GM18526 (cell line): ENCODE results near the gene TENM4.

Source experiments
- POLR2A ChIP-seq: IDR thresholded peaks from 3 replicates; pipeline ENCODE4 v1.6.1; 2011; ENCODE audit not compliant: insufficient read length; ENCODE audit errors: extremely low read depth

TENM4 gene

DNA sequence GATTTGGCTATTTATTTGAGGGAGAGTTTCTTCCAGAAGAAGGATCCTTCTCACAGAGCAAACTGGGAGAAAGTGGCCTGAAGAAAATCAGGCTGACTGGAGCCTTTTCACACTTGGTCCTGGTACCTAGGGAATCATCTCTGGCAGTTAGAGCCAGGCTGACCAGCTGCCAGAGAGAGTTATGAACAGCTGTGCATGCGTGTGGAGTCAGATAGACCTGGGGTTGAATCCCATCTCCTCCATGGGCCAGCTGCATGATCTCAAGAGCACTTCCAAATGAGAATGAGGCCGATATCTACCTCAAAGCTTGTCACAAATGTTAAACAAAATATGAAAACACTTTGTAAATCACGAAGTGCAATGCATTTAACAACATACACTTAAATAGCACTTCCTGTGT, 390.0 kb downstream of the TENM4 start:
- no peak for TF ChIP-seq POLR2A

DNA sequence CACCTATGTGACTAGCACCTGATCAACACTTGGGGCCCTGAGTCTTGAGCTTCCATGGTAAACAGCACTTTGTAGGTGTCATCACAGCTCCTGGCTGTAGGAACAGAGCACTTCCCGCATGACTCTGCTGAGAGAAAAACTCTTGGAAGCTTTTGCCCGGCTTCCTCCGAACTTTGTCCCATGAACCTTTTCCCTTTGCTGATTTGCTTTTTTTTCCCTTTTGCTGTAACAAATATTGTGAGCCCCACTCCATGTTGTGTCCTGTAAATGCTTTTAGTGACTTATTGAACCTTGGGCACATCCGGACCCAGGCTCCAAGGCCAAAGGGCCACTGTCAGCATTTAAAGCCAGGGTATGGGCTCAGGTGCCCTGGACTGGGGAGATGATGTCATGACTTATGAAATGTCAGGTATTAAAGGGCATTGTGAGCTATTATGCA, 391.1 kb downstream of the TENM4 start:
- TF ChIP-seq POLR2A = no peak

DNA sequence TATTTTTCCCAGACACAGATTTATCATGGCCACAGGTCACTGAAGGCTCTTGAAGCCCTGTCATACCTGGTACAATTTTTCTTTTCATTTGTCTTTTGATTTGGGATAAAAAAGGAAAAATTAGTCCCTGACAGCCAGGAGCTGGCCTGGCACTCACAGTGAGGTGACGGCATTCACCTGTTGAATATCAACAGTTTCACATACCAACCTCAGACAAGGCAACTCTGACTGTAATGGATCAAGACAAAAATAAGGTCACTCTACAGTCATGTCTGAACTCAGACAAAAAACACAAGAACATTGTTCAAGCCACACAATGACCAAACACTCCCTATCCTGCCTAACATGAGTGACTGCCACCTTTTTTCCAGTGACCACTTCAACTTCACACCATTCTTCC, 392.9 kb downstream of the TENM4 start:
- no peak for TF ChIP-seq POLR2A

DNA sequence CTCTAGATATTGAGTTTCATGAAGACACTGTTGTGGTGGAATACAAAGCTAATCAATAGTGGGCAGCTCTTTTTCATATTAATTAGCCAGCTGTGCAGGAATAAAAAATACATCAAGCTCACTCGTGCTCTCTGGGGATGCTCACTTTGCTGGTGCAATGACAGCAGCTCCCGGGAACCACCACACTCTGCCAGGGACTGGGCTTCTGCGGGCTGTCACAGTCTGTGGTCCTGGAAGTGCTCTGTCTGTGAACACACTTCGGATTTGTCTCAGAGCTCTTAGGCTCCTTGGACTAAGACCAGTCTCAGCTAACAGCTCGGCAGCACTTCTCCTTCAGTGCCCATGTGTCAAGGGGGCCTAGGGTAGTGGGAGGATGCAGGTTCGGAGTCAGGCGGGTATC, 393.5 kb downstream of the TENM4 start:
- no peak for TF ChIP-seq POLR2A

DNA sequence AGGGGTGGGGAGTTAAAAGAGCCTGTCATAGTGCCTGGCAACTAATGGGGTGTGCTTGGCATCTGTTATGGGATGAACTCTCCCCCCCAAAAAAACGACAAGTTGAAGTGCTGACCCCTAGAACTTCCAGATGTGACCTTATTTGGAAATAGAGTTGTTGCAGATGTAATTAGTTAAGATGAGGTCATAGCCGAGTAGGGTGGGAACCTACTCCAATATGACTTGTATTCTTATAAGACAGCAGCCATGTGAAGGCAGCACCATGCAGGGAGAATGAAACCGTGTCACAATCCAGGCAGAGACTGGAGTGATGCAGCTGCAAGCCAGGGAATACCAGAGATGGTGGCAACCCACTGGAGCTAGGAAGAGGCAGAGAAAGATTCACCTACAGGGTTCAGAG, 394.5 kb downstream of the TENM4 start:
- no peak for TF ChIP-seq POLR2A

DNA sequence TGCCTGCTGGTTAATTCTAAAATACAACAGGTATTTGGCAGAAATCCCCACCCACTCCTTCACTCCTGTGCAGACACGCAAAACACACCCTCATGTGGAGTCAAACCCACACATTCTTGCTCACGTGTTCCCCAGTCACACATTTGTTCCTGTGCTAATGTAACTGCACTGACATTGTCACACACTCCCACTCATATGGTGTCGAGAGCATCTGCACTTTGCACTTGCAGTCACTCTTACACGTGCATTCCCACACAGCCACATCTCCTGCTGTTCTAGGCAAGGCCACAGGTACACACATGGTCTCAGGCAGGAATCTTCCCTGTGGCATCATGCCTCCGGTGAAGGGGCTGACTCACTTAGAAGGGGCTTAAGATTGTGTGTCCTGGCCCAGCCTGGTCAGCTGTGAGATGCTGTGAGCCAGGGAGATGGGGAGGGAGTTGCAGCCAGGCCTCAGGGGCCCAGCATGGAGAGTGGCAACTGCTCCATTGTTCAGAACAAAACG, 395.0 kb downstream of the TENM4 start:
- no peak for TF ChIP-seq POLR2A

DNA sequence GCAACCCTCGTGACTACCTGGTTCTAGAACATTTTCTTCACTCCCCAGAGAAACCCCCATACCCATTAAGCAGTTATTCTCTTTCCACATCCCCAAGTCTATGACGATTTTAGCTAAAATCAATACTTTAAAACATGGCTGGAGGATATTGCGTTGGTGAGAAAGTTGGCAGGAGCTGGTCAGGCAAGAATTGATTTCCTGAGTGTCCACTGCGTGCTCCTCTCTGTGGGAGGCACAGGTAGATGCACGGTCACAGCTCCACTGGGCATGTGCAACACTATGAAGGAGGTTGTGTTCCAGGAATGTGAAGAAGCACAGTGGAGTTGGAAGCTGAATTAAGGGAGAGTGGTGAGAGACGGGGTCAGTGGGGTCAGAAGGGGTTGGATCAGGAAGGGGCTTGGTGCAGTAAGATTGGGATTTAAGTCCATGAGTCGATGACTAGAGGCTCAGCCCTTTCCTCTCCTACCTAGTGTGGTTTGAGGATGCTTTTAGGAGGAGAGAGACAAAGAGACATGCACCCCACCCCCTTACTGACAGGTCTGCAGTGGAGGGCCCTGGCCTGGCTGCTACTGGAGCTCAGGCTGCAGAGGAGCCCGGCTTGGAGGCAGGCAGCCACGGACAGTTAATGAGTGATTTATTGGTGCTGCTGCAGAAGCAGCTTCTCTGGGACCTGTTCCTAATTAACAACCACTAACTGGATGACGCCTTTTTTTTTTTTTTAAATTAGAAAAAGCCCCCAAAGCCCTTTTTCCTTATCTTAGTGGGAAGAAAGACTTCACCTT, 395.6 kb downstream of the TENM4 start:
- TF ChIP-seq POLR2A = no peak

DNA sequence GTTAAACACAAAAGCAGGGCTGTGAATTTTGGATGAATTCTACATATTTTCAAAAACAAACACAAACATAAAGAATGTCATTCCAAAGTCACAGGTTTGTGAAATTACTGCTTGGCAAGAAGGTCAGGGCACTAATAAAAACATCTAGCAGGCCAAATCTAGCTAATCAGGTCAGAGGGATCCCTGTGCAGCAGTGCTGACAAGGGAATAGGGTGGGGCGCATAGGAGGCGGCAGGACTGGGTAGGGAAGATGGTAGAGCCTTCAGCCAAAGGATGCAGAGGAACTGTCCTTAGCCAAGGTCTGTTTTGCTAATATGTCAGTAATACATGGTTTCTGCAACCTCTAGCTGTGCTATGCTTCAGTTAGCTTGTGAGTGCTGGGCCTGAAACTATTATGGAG, 396.6 kb downstream of the TENM4 start:
- no peak for TF ChIP-seq POLR2A

DNA sequence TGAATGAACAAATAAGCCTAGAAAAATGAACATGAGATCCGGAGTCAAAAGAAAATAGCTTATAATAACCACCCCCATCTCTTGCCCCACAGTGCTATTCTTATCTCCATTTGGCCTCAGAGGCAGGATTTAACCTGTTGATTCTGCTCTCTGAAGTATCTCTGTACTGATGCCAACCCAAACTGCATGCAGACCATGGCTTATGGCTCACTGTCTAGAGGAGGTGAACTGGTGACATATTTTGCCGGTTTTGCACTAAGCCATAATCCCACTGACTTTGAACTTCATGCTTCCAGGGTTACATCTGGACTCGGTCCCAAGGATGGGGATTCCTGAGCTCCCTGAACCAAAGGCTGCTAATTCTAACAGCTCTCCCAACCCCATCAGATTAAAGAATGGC, 397.1 kb downstream of the TENM4 start:
- TF ChIP-seq POLR2A = no peak

DNA sequence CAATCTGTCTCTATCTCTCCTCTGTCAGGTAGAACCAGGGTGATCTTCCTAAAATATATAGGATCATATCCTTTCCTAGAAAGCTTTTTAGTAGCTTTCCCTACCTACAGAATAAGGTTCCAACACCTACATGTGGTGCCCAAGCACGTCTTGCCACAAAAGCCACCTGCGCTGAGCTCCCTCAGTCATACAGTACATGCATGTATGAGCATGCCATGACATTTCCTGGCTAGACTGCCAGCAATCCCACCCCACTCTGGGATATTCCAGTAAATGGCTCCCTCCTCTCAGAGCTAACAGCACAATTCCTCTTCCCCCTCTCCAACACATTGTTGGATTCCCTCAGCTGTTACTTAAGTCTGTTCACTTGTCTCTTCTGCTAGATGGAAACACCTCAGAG, 398.0 kb downstream of the TENM4 start:
- TF ChIP-seq POLR2A = no peak

DNA sequence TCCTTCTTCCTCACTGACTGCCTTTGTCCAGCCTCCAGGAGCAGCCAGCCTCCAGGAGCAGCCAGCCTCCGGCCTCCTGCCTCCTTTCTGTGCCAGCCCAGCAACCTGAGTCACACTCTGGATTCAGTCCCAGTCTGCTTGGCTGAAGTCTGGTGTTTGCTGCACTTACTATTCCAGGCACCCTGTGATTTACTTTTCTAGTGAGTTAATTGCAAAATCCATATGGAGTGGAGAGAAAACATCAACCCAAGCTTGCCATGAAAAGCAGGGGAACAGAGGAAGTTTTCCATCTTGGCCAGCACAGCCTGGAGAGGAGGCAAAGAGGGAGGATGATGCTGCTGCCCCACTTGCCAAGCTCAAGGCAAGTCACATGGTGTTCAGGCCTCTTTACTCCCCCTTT, 400.5 kb downstream of the TENM4 start:
- no peak for TF ChIP-seq POLR2A

DNA sequence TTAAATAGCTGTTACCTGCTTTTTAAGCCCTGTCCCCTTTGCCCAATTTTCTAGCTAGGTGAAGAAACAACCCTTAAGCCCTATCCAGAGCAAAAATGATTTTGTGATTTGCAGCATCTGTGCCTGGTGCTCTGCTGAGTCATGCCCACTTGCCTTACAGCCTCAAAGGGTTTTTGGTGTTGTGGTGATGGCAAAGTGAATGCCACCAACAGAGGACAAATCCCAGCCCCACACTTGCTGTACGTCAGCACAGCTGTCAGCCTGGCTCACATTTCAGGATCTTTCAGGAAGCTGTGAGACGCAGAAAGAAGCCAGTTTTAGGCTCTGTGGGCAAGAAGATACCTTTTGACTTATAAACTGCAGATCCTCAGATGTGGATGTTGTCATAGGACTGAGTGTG, 401.7 kb downstream of the TENM4 start:
- TF ChIP-seq POLR2A = no peak

DNA sequence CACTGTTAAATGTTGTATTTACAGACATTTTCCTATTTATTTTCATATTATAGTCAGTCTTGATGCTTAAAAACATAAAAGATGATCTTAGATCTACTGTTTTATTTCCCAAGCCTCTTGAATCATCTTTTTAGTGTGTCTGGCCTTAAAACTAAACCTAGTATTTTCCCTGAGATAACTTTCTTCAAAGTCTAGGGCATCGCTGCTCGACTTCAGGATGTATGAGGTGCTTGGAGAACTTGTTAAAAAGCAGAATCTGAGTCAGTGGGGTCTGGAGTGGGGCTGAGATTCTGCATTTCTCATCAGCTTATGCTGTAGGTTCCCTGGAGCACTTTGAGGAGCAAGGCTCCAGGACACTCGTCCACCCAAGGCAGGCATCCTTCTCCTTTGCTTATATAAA, 404.9 kb downstream of the TENM4 start:
- TF ChIP-seq POLR2A = no peak

DNA sequence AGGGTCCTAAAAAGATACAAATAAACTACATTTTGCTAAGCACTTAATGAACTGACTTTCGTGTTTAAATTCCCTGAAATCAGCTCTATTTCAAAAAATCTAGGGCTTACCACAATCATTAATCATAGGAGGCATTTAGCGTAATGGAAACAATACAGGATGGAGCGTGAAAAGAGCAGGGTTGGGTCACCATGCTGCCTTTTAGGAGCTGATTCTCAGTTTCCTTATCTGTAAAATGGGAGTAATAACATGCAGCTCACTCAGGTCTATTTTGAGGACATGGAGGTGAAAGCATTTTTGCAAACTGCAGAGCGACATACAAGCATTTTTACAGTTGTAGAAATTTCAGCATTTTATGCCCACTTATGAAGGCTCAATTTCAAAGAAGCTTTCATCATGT, 407.0 kb downstream of the TENM4 start:
- TF ChIP-seq POLR2A = no peak

DNA sequence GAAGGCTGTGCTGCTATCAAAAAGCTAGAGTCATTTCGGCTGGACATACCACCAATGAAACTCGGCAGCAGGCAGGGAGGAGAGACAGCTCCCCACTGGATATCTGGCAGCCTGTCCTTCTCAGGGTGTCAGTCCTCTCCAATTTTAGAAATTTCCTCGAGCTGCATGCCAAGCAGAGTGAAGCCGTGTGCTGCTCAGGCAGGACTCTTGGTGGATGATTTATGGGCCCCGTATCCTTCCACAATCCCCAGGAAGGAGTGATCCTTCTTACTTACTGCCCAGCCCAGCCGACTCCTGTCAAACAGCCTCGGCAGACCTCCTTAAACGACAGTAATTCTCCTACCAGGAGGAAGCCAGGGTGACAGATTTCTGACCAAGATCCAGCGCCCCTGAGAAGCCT, 410.4 kb downstream of the TENM4 start:
- no peak for TF ChIP-seq POLR2A

DNA sequence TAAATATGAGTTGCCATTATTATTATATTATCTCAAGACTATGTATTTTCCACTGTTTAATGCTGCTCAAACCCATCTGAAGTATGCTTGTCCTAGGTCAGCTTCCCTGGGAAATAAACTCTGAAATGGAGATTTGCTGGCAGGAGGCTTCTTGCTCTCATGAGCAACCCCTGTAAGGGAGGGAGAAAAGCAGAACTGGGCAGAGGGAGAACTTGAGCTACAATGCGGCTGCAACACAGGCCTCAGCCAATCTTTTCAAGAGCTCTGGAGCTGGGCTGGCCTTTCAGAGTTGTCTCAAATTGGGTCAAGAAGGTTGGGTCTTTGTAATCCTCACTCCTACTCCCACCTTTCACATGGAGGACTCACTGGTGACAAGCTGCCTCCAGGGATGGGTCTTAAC, 412.6 kb downstream of the TENM4 start:
- TF ChIP-seq POLR2A = no peak

DNA sequence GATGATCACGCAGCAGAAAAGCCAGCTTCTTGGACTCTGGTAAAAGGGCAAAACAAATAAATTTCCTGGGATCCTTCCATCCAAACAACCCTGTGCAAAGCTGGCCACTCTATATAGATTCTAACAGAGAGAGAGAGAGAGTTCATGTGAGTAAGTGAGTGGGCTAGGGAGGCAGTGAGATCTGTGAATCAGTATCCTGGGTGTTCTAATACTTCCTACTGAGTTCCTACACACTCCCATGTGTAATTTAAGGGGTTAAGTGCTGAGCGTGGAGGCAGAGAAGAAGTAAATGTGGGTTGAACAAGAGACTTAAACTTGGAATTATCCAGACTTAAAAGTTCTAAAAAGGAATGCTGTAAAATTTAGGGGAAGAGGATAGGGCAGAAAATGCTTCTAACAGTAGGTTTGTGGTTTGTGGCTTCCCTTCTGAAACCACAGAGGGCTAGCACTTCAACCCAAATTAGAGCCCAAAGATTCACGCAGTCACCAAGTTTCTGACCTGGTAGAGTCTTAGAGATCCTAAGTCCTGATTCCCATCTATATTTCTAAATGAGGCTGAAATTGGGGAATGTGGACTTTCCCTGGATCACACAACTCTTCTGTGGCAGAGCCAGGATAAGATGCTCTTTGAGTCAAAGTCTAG, 413.9 kb downstream of the TENM4 start:
- TF ChIP-seq POLR2A = no peak
